GM12878 (cell line): ENCODE results near the gene IFNA1.

Source experiments
- CREB1 ChIP-seq: IDR thresholded peaks from 2 replicates; pipeline ENCODE4 v1.6.1; 2012; ENCODE audit warnings: low read depth, mild to moderate bottlenecking, inconsistent platforms
- EED ChIP-seq: sonication (generic); IDR thresholded peaks from 2 replicates; pipeline ENCODE4 v1.6.1; 2016; ENCODE audit warnings: antibody characterized with exemption, low read depth
- ZNF24 ChIP-seq: fragments of 450-650 bp; IDR thresholded peaks from 2 replicates; pipeline ENCODE4 v1.6.1; 2017; ENCODE audit warnings: antibody characterized with exemption, mild to moderate bottlenecking
- ZNF384 ChIP-seq: IDR thresholded peaks from 2 replicates; pipeline ENCODE4 v1.6.1; 2012; ENCODE audit warnings: low read depth, mild to moderate bottlenecking, low read length, improper control_type of control experiment, borderline replicate concordance
- TF ChIP-seq, protein P1 (sequence below): fragments of 450-650 bp; IDR thresholded peaks from 2 replicates; pipeline ENCODE4 v1.6.1; 2018; ENCODE audit warnings: borderline replicate concordance, mild to moderate bottlenecking; ENCODE audit not compliant: partially characterized antibody

DNA sequence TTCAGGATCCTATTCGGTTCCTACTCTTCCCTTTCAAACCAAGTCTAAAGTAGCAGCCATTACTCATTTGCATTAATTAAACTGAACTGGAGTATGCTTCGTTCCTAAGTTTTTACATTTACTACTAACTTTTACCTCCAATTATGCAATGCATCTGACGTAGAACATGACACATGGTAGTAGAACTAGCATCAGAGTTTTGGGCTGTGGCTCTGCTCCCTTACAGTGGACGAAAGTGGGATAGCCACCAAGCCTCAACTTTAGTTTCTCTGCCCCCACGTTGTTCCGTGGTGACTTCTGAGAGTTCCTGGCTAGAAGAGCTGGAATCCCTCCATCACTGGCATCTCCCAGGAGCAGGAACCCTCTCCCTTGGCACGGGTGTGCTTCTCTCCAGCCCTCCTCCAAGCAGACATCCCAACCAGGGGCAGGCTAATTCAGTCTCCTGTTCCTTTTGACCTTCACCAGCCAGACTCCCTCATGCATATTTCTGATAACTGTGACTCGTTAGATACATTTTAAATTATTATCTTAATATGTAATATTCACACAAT, 39.0 kb downstream of the IFNA1 start:
- TF ChIP-seq CREB1, result no peak
- TF ChIP-seq, protein P1, sequence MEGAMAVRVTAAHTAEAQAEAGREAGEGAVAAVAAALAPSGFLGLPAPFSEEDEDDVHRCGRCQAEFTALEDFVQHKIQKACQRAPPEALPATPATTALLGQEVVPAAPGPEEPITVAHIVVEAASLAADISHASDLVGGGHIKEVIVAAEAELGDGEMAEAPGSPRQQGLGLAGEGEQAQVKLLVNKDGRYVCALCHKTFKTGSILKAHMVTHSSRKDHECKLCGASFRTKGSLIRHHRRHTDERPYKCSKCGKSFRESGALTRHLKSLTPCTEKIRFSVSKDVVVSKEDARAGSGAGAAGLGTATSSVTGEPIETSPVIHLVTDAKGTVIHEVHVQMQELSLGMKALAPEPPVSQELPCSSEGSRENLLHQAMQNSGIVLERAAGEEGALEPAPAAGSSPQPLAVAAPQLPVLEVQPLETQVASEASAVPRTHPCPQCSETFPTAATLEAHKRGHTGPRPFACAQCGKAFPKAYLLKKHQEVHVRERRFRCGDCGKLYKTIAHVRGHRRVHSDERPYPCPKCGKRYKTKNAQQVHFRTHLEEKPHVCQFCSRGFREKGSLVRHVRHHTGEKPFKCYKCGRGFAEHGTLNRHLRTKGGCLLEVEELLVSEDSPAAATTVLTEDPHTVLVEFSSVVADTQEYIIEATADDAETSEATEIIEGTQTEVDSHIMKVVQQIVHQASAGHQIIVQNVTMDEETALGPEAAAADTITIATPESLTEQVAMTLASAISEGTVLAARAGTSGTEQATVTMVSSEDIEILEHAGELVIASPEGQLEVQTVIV, result no peak
- no peak for TF ChIP-seq EED
- TF ChIP-seq ZNF384, result no peak
- TF ChIP-seq ZNF24, result no peak
